Tibial nerve (tissue), 3 donors: ENCODE data around the gene ADAT2.

Experiments used
- CTCF ChIP-seq, 5 experiments: fragments of 200-600 bp in 3 of 5; fragments of 450-650 bp in 2 of 5; sonication (generic) in 3 of 5; IDR thresholded peaks; one replicate each; pipeline ENCODE4 v1.5.1; 2016 to 2019; ENCODE audit warnings: antibody characterized with exemption in 5 of 5, mild to moderate bottlenecking in 3 of 5, moderate library complexity in 2 of 5
- POLR2A ChIP-seq, 2 donors: fragments of 450-650 bp; IDR thresholded peaks; one replicate each; pipeline ENCODE4 v1.6.1; 2017; ENCODE audit warnings: antibody characterized with exemption in 2 of 2, mild to moderate bottlenecking in 2 of 2, moderate library complexity in 2 of 2

GRCh38 chr6:143395699-143396098 is 54.8 kb downstream of the ADAT2 start:
- TF ChIP-seq POLR2A (IDR thresholded peaks at IDR 0.05), result no peak
- no peak for TF ChIP-seq CTCF (IDR thresholded peaks at IDR 0.05)
